ENCODE results near the gene FOXL3.

Gene FOXL3

DNA sequence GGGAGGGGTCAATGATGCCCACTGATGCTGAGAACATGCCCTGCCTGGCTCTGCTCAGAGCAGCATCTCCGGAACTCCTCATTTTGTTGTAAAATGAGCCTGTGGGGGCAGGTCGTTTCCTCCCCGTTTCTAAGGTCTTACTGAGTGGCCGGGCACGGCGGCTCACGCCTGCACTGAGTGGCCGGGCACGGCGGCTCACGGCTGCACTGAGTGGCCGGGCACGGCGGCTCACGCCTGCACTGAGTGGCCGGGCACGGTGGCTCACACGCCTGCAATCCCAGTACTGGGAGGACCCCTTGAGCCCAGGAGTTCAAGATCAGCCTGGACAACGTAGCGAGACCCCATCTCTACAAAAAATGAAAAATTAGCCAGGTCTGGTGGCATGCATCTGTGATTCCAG, 39.0 kb upstream of the FOXL3 start:
- H3K9me3 Mint-ChIP-seq, result no peaks in the 10 kb centered on the region
- H3K4me3 Mint-ChIP-seq, result no peak overlapping the region
- H3K36me3 Mint-ChIP-seq (ENCODE audit: low read depth), result no peaks in the 10 kb centered on the region
- H3K27me3 Mint-ChIP-seq (ENCODE audit: low read depth), result no peaks in the 10 kb centered on the region
- no peaks in the 10 kb centered on the region for H3K4me1 Mint-ChIP-seq (ENCODE audit: low read depth)
- DNase-seq (ENCODE audit: low spot score), result no peak
- no peak overlapping the region for H3K27ac Mint-ChIP-seq

DNA sequence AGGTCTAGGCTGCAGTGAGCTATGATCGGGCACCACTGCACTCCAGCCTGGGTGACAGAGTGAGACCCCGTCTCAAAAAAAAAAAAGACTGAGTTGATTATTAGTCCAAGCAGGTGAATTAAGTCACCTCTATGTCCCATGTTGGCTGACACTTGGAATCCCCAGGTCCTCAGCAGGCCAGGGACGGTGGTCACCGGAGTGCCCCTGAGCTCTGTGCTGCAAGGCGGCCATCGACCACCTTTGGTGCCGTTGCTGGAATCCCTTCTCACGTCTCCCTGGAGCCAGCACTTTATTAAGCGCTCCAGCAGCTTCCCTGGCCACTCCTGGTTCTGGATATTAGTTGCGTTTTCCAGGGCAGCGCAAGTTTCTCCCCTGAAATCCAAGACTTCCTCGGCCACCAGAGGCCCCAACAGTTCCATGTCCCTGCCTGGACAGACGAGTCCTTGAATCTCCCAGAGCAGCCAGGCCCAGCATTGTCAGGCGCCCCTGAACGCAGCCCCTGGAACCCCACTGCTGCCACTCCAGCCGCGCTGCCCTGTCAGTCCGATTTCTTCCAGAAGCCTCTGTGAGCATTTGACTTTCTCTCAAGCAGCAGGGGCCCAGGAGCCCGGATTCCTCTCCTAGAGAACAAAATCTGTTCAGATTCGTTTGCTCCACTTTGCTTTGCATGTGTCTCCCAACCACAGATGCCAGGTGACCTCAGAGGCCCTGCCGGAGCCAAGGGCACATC, 38.4 kb upstream of the FOXL3 start:
- Mint-ChIP-seq H3K4me1 (ENCODE audit: low read depth) (no peaks in the 10 kb centered on the region), H3K27me3 (ENCODE audit: low read depth) (no peaks in the 10 kb centered on the region), H3K9me3 (no peaks in the 10 kb centered on the region), H3K4me3 (no peak overlapping the region), H3K36me3 (ENCODE audit: low read depth) (no peaks in the 10 kb centered on the region), H3K27ac (no peak overlapping the region)
- DNase-seq (ENCODE audit: low spot score), result no peak

GRCh38 chr7:252216-252965, 37.6 kb upstream of the FOXL3 start:
- Mint-ChIP-seq H3K9me3 (no peaks in the 10 kb centered on the region), H3K27ac (no peak overlapping the region), H3K27me3 (ENCODE audit: low read depth) (no peaks in the 10 kb centered on the region), H3K4me1 (ENCODE audit: low read depth) (no peaks in the 10 kb centered on the region), H3K36me3 (ENCODE audit: low read depth) (no peaks in the 10 kb centered on the region), H3K4me3 (no peak overlapping the region)
- no peak for DNase-seq (ENCODE audit: low spot score)

DNA sequence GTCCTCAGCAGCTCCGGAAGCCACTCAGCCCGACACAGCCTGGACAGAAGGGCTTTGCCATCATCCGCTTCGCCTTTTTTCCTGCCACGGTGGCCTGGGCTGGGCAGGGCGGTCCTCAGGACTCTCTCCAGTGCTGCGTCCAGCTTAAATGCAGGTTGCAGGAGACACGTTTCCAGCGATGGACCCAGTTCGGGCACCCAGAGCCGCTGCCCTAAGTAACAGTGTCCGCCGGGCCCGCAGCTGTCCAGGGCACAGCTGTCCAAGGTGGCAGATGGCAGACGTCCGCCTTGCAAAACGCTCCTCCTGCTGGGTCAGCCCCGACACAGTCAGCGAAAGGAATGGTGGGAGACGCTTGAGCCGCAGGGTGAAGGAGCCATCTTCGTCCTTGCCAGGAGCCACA, 37.0 kb upstream of the FOXL3 start:
- H3K27me3 Mint-ChIP-seq (ENCODE audit: low read depth), result no peaks in the 10 kb centered on the region
- no peaks in the 10 kb centered on the region for H3K4me1 Mint-ChIP-seq (ENCODE audit: low read depth)
- no peak overlapping the region for H3K4me3 Mint-ChIP-seq
- no peaks in the 10 kb centered on the region for H3K36me3 Mint-ChIP-seq (ENCODE audit: low read depth)
- no peak for DNase-seq (ENCODE audit: low spot score)
- no peak overlapping the region for H3K27ac Mint-ChIP-seq
- H3K9me3 Mint-ChIP-seq, result no peaks in the 10 kb centered on the region

GRCh38 chr7:253581-254336, 36.2 kb upstream of the FOXL3 start:
- no peak overlapping the region for H3K27ac Mint-ChIP-seq
- H3K9me3 Mint-ChIP-seq, result no peaks in the 10 kb centered on the region
- no peak overlapping the region for H3K4me3 Mint-ChIP-seq
- no peaks in the 10 kb centered on the region for H3K4me1 Mint-ChIP-seq (ENCODE audit: low read depth)
- H3K36me3 Mint-ChIP-seq (ENCODE audit: low read depth), result no peaks in the 10 kb centered on the region
- DNase-seq (ENCODE audit: low spot score), result no peak
- H3K27me3 Mint-ChIP-seq (ENCODE audit: low read depth), result no peaks in the 10 kb centered on the region

- DNase-seq (ENCODE audit: low spot score), result no peak
- H3K36me3 Mint-ChIP-seq (ENCODE audit: low read depth), result no peaks in the 10 kb centered on the region
- H3K27me3 Mint-ChIP-seq (ENCODE audit: low read depth), result no peaks in the 10 kb centered on the region
- H3K9me3 Mint-ChIP-seq, result no peaks in the 10 kb centered on the region
- no peak overlapping the region for H3K4me3 Mint-ChIP-seq
- H3K27ac Mint-ChIP-seq, result no peak overlapping the region
- no peaks in the 10 kb centered on the region for H3K4me1 Mint-ChIP-seq (ENCODE audit: low read depth)
Measured at GRCh38 chr7:254337-255037, 35.5 kb upstream of the FOXL3 start.

GRCh38 chr7:255038-255435, 34.9 kb upstream of the FOXL3 start:
- Mint-ChIP-seq H3K27me3 (ENCODE audit: low read depth) (no peaks in the 10 kb centered on the region), H3K27ac (no peak overlapping the region), H3K36me3 (ENCODE audit: low read depth) (no peaks in the 10 kb centered on the region), H3K4me3 (no peak overlapping the region), H3K9me3 (no peaks in the 10 kb centered on the region), H3K4me1 (ENCODE audit: low read depth) (no peaks in the 10 kb centered on the region)
- no peak for DNase-seq (ENCODE audit: low spot score)

- H3K27me3 Mint-ChIP-seq (ENCODE audit: low read depth), result no peaks in the 10 kb centered on the region
- no peak overlapping the region for H3K4me3 Mint-ChIP-seq
- no peak overlapping the region for H3K27ac Mint-ChIP-seq
- H3K9me3 Mint-ChIP-seq, result no peaks in the 10 kb centered on the region
- H3K4me1 Mint-ChIP-seq (ENCODE audit: low read depth), result no peaks in the 10 kb centered on the region
- no peaks in the 10 kb centered on the region for H3K36me3 Mint-ChIP-seq (ENCODE audit: low read depth)
- DNase-seq (ENCODE audit: low spot score), result no peak
Measured at GRCh38 chr7:255721-256361, 34.1 kb upstream of the FOXL3 start.

DNA sequence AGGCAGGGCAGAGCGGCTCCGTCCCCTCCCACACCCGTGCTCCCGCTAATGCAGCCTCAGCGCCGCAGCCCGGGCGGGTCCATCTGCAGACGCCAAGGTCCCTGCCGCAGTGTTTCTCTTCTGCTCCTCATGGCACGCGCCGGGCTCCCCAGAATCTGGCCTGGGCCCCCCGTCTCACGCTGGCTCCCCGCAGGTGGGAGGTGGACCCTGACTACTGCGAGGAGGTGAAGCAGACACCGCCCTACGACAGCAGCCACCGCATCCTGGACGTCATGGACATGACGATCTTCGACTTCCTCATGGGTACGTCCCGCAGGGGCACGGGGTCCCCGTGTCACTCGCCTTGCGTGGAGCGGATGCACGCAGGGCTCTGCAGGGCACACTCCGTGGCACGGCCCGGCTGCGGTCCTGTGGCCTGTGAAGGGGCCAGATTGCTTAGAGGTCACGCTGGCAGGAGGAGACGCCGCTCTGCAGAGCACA, 33.5 kb upstream of the FOXL3 start:
- no peaks in the 10 kb centered on the region for H3K4me1 Mint-ChIP-seq (ENCODE audit: low read depth)
- no peaks in the 10 kb centered on the region for H3K27me3 Mint-ChIP-seq (ENCODE audit: low read depth)
- no peak overlapping the region for H3K27ac Mint-ChIP-seq
- no peaks in the 10 kb centered on the region for H3K9me3 Mint-ChIP-seq
- H3K4me3 Mint-ChIP-seq, result no peak overlapping the region
- no peaks in the 10 kb centered on the region for H3K36me3 Mint-ChIP-seq (ENCODE audit: low read depth)
- no peak for DNase-seq (ENCODE audit: low spot score)

GRCh38 chr7:256981-257646, 32.9 kb upstream of the FOXL3 start:
- H3K36me3 Mint-ChIP-seq (ENCODE audit: low read depth), result no peaks in the 10 kb centered on the region
- H3K27ac Mint-ChIP-seq, result no peak overlapping the region
- no peaks in the 10 kb centered on the region for H3K27me3 Mint-ChIP-seq (ENCODE audit: low read depth)
- H3K9me3 Mint-ChIP-seq, result no peaks in the 10 kb centered on the region
- H3K4me3 Mint-ChIP-seq, result no peak overlapping the region
- H3K4me1 Mint-ChIP-seq (ENCODE audit: low read depth), result no peaks in the 10 kb centered on the region
- no peak for DNase-seq (ENCODE audit: low spot score)

DNA sequence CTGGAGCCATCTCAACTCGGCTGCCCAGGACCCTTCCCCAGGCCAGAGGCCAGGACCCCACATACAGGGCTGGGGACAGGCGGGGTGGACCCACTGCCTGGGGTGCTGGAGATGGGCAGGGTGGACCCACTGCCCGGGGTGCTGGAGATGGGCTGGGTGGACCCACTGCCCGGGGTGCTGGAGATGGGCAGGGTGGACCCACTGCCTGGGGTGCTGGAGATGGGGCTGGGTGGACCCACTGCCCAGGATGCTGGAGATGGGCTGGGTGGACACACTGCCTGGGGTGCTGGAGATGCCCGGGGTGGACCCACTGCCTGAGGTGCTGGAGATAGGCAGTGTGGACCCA, 32.4 kb upstream of the FOXL3 start:
- Mint-ChIP-seq H3K27me3 (ENCODE audit: low read depth) (no peaks in the 10 kb centered on the region), H3K9me3 (no peaks in the 10 kb centered on the region), H3K4me1 (ENCODE audit: low read depth) (no peaks in the 10 kb centered on the region), H3K36me3 (ENCODE audit: low read depth) (no peaks in the 10 kb centered on the region), H3K4me3 (no peak overlapping the region), H3K27ac (no peak overlapping the region)
- DNase-seq (ENCODE audit: low spot score), result no peak

GRCh38 chr7:258476-259190, 31.3 kb upstream of the FOXL3 start:
- H3K27me3 Mint-ChIP-seq (ENCODE audit: low read depth), result no peaks in the 10 kb centered on the region
- H3K4me1 Mint-ChIP-seq (ENCODE audit: low read depth), result no peaks in the 10 kb centered on the region
- H3K27ac Mint-ChIP-seq, result no peak overlapping the region
- DNase-seq (ENCODE audit: low spot score), result no peak
- no peaks in the 10 kb centered on the region for H3K36me3 Mint-ChIP-seq (ENCODE audit: low read depth)
- H3K9me3 Mint-ChIP-seq, result no peaks in the 10 kb centered on the region
- H3K4me3 Mint-ChIP-seq, result no peak overlapping the region

DNA sequence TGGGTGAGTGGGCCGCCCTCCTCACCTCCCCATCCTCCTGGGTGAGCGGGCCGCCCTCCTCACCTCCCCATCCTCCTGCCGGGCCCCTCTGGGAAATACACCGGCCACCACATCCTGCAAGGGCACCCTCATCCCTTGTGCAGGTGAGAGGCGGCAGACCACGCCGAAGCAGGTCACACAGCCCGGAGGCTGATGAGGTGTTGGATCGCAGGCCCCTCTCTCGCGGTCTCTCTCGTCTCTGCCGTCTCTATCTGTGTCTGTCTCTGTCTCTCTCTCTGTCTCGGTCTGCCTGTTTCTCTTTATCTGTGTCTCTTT, 30.8 kb upstream of the FOXL3 start:
- Mint-ChIP-seq H3K4me3 (no peak overlapping the region), H3K27me3 (ENCODE audit: low read depth) (no peaks in the 10 kb centered on the region), H3K4me1 (ENCODE audit: low read depth) (no peaks in the 10 kb centered on the region), H3K9me3 (no peaks in the 10 kb centered on the region), H3K27ac (no peak overlapping the region), H3K36me3 (ENCODE audit: low read depth) (no peaks in the 10 kb centered on the region)
- no peak for DNase-seq (ENCODE audit: low spot score)

Measured in T-helper 2 cell treated with Interferon-gamma antibody and Interleukin-4, amounts not matched to agents 5 μg/mL and 100 μg/mL, for 36 hours (primary cell).